Type B pancreatic cell (in vitro differentiated cells): ENCODE results near the gene MLST8. TPM values are rescaled to one million over a fixed set of nuclear protein-coding genes. Genes with fewer than 3 reads are reported as not detected.

Experiments used
- DNase-seq: peaks from one replicate; pipeline ENCODE4 v3.0.0; 2021; ENCODE audit warnings: mixed read lengths; ENCODE audit not compliant: unreplicated experiment; ENCODE audit errors: extremely low spot score
- H3K27ac Mint-ChIP-seq: 2 replicates; pipeline ENCODE4 v1.8.0; 2021; ENCODE audit warnings: mild to moderate bottlenecking, mixed read lengths
- H3K27me3 Mint-ChIP-seq: 2 replicates; pipeline ENCODE4 v1.8.0; 2021; ENCODE audit warnings: mixed read lengths
- H3K36me3 Mint-ChIP-seq: 2 replicates; pipeline ENCODE4 v1.8.0; 2021; ENCODE audit warnings: mixed read lengths
- H3K4me1 Mint-ChIP-seq: one replicate; pipeline ENCODE4 v1.8.0; 2021; ENCODE audit warnings: mixed read lengths; ENCODE audit not compliant: unreplicated experiment
- H3K4me3 Mint-ChIP-seq: 2 replicates; pipeline ENCODE4 v1.8.0; 2021; ENCODE audit warnings: mild to moderate bottlenecking, mixed read lengths
- H3K9me3 Mint-ChIP-seq: 2 replicates; pipeline ENCODE4 v1.8.0; 2021; ENCODE audit warnings: mixed read lengths
- total RNA-seq: library from RNA; stranded (reverse); gene quantifications from 2 replicates; pipeline ENCODE4 v1.2.1, GENCODE V29; 2021; ENCODE audit warnings: low replicate concordance
- TF ChIP-seq, protein P1 (sequence below): fragments of 200-600 bp; sonication (generic); conservative IDR thresholded peaks from 2 replicates; pipeline ENCODE4 v1.5.0; 2021; ENCODE audit warnings: antibody characterized with exemption, mild to moderate bottlenecking

The MLST8 gene
- total RNA-seq, 1 donor from 2014 or later, result 56.8 TPM

DNA sequence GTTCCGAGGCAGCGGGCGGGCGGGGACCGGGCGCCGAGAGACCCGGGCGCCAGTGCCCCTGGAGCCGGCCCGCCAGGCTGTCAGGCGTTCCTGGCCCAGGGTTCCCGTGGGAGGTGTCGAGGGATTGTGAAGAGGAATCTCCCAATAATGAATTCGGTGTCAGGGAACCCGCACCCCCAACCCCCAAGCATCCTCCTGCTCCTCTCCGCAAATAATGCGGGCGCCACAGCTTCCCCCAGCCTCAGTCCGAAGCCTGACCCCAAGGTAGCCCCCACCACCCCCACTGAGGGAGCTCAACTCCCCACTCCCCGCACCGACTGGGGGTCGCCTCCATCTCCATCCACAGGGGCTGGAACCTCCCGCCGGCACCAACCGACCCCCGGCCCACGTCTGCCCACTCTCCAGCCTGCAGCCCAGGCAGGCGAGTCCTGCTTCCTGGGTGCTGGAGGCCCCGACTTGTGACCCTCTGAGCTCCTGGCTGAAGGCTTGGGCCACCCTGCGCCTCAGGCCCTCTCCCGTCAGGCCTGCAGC lies 8.2 kb upstream of the MLST8 start:
- TF ChIP-seq, protein P1, sequence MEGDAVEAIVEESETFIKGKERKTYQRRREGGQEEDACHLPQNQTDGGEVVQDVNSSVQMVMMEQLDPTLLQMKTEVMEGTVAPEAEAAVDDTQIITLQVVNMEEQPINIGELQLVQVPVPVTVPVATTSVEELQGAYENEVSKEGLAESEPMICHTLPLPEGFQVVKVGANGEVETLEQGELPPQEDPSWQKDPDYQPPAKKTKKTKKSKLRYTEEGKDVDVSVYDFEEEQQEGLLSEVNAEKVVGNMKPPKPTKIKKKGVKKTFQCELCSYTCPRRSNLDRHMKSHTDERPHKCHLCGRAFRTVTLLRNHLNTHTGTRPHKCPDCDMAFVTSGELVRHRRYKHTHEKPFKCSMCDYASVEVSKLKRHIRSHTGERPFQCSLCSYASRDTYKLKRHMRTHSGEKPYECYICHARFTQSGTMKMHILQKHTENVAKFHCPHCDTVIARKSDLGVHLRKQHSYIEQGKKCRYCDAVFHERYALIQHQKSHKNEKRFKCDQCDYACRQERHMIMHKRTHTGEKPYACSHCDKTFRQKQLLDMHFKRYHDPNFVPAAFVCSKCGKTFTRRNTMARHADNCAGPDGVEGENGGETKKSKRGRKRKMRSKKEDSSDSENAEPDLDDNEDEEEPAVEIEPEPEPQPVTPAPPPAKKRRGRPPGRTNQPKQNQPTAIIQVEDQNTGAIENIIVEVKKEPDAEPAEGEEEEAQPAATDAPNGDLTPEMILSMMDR, result no peak
- Mint-ChIP-seq H3K36me3 (no peaks in the 10 kb centered on the region), H3K4me3 (peak overlapping the region; percentile 74), H3K27me3 (peaks cover 30% of the 10 kb centered on the region), H3K9me3 (no peaks in the 10 kb centered on the region), H3K4me1 (no peaks in the 10 kb centered on the region), H3K27ac (no peak overlapping the region)
- no peak for DNase-seq

DNA sequence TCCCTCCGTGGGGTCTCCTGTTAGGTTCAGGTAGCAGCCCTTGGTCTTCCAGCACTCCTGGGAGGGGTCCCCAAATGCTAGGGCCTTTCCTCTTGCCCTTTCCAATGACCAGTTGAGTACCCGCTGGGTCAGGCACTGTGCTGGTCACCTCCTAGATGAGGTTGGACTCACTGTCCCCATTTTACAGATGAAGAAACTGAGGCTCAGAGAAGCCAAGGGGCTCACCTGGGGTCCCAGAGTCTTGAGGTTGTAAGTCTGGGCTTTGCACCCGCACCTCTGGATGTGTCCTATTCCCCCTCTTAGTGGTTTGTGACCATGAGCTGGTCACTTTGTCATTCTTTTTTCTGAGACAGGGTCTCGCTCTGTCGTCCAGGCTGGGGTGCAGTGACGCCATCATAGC lies 7.5 kb upstream of the MLST8 start:
- Mint-ChIP-seq H3K27ac (no peak overlapping the region), H3K4me3 (peak overlapping the region; percentile 80), H3K9me3 (no peaks in the 10 kb centered on the region), H3K27me3 (peaks cover 35% of the 10 kb centered on the region), H3K36me3 (no peaks in the 10 kb centered on the region), H3K4me1 (no peaks in the 10 kb centered on the region)
- TF ChIP-seq, protein P1, result no peak
- DNase-seq, result no peak

DNA sequence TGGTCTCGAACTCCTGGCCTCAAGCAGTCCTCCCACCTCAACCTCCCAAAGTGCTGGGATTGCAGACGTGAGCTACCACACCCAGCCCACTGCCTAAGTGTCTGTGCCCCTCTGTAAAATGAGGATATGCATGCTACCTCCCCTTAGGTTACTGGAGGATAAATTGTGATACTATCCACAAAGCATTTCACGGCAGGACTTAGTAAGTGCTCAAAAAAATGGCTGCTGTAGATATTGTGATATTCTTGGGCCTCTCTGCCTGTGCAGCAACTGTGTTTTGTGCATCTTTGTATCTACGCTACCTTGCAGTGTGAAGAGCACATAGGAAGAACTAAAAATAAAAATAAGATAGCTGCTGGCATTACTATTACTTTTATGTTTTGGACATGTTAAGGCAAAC lies 7.0 kb upstream of the MLST8 start:
- no peaks in the 10 kb centered on the region for H3K36me3 Mint-ChIP-seq
- no peaks in the 10 kb centered on the region for H3K4me1 Mint-ChIP-seq
- H3K9me3 Mint-ChIP-seq, result no peaks in the 10 kb centered on the region
- peaks cover 35% of the 10 kb centered on the region for H3K27me3 Mint-ChIP-seq
- TF ChIP-seq, protein P1, result no peak
- DNase-seq, result no peak
- peak overlapping the region; percentile 80 for H3K4me3 Mint-ChIP-seq
- no peak overlapping the region for H3K27ac Mint-ChIP-seq

DNA sequence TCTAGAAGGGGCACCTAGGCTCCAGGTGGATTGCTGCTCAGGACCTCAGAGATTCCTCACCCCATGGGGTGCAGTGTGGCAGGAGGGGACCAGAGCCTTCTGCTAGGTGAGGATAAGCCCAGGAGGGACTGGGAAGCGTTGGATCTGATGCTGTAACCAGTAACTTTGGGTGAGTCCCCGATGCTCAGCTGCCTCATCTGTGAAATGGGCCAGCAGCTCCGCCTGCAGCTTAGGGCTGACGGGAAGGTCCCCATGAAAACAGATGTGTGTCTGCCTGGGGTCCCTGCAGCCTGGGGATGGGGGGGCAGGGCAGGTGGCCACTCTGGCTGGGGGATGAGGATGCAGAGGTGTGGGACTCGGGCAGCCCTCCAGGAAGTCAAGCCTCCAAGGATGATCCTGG lies 6.2 kb upstream of the MLST8 start:
- H3K27me3 Mint-ChIP-seq, result peaks cover 35% of the 10 kb centered on the region
- H3K9me3 Mint-ChIP-seq, result no peaks in the 10 kb centered on the region
- no peak overlapping the region for H3K4me3 Mint-ChIP-seq

DNA sequence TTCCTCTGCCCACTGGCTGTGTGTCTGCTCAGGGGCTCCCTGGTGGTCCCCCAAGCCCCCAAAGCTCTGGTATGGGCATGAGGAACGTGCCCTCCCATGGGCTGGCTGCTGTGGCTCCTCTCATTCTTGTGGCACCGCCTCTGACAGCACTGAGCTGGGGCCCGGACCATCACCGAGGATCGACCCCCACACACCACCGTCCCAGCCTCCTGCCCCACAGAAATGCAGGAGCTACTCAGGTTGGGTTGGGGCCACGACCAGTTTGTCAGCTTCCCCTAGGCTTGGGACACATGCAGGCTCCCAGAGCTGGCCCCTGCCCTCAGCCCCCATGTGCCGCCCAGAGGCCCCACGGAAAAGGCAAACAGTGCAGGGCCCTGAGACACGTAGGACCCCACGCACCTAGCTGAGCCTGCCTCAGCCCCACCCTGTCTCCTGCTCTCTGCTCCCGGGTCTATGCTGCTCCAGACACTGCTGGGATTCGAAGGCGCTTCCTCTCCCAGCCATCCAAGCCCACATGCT lies 5.6 kb upstream of the MLST8 start:
- TF ChIP-seq, protein P1, result no peak

More for the DNA sequence above, 6.2 kb upstream of the MLST8 start:
- Mint-ChIP-seq H3K36me3 (no peaks in the 10 kb centered on the region), H3K27ac (no peak overlapping the region), H3K4me1 (no peaks in the 10 kb centered on the region)
- TF ChIP-seq, protein P1, result no peak
- no peak for DNase-seq

More for the DNA sequence above, 5.6 kb upstream of the MLST8 start:
- H3K9me3 Mint-ChIP-seq, result no peaks in the 10 kb centered on the region
- H3K27ac Mint-ChIP-seq, result no peak overlapping the region
- no peaks in the 10 kb centered on the region for H3K36me3 Mint-ChIP-seq
- DNase-seq, result no peak
- no peak overlapping the region for H3K4me3 Mint-ChIP-seq
- H3K27me3 Mint-ChIP-seq, result peaks cover 34% of the 10 kb centered on the region
- H3K4me1 Mint-ChIP-seq, result peaks cover 4% of the 10 kb centered on the region
